KMS-11 (cell line): ENCODE measurements around the gene SELL.
A peak's percentile ranks its signal among the peaks of the same experiment; 100 is the strongest.

Experiments used
- H2AFZ ChIP-seq: fragments of 200-600 bp; sonication (generic); 2 replicates; pipeline ENCODE4 v1.6.1; 2016; ENCODE audit warnings: antibody characterized with exemption, mixed run types, low read depth
- H3K27ac ChIP-seq: fragments of 200-600 bp; sonication (generic); 2 replicates; pipeline ENCODE4 v1.6.1; 2016; ENCODE audit warnings: mild to moderate bottlenecking, mixed run types
- H3K27me3 ChIP-seq: fragments of 200-600 bp; sonication (generic); 2 replicates; pipeline ENCODE4 v1.6.1; 2017; ENCODE audit warnings: mild to moderate bottlenecking, low read depth, mixed run types, moderate library complexity; ENCODE audit not compliant: insufficient read depth
- H3K36me3 ChIP-seq: fragments of 200-600 bp; sonication (generic); 2 replicates; pipeline ENCODE4 v1.6.1; 2017; ENCODE audit warnings: mild to moderate bottlenecking, mixed run types; ENCODE audit not compliant: insufficient read depth
- H3K4me1 ChIP-seq: fragments of 200-600 bp; sonication (generic); 2 replicates; pipeline ENCODE4 v1.6.1; 2016; ENCODE audit warnings: mild to moderate bottlenecking, low read depth, mixed run types; ENCODE audit not compliant: poor library complexity, severe bottlenecking
- H3K4me2 ChIP-seq: fragments of 200-600 bp; sonication (generic); 2 replicates; pipeline ENCODE4 v1.7.0; 2016; ENCODE audit warnings: mild to moderate bottlenecking, mixed run types
- H3K4me3 ChIP-seq: fragments of 200-600 bp; sonication (generic); IDR thresholded peaks from 2 replicates; pipeline ENCODE4 v1.6.1; 2017; ENCODE audit warnings: low read depth, low read length, mixed read lengths; ENCODE audit not compliant: insufficient read depth
- H3K79me2 ChIP-seq: fragments of 200-600 bp; sonication (generic); 2 replicates; pipeline ENCODE4 v1.6.1; 2016; ENCODE audit warnings: low read depth, mixed run types; ENCODE audit not compliant: insufficient read depth
- H3K9ac ChIP-seq: fragments of 200-600 bp; sonication (generic); 2 replicates; pipeline ENCODE4 v1.6.1; 2016; ENCODE audit warnings: mild to moderate bottlenecking, mixed run types
- H4K20me1 ChIP-seq: fragments of 200-600 bp; sonication (generic); 2 replicates; pipeline ENCODE4 v1.6.1; 2016; ENCODE audit warnings: mild to moderate bottlenecking, mixed run types; ENCODE audit not compliant: insufficient read depth
- CTCF ChIP-seq: fragments of 200-600 bp; sonication (generic); conservative IDR thresholded peaks from 2 replicates; pipeline ENCODE4 v1.6.1; 2017; ENCODE audit warnings: low read depth, mild to moderate bottlenecking, antibody characterized with exemption, low read length, moderate library complexity, mixed read lengths

SELL gene

DNA sequence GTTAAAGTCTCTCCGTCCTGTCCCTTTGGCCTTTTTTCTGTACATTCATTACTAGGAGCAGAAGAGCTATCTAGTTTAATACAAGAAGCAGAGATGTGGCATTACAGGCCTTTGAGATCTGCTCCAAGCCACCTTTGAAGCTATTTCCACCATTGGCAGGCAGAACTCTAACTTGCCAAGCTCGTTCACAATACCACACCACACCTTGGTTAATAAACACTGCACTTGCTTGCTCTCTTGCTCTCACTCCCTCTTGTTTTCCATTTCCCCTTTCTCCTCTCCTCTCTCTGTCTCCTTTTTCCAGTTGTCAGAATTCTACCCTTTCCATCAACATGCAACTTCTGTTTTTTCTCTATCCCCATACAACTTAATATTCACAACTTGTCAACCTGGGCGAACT lies 15.4 kb upstream of the SELL start:
- Histone ChIP-seq H3K4me1 (peaks cover 10% of the 10 kb centered on the region), H3K27ac (no peak overlapping the region), H3K79me2 (no peaks in the 10 kb centered on the region), H3K4me3 (no peak overlapping the region), H2AFZ (no peak overlapping the region), H3K27me3 (no peaks in the 10 kb centered on the region), H4K20me1 (no peaks in the 10 kb centered on the region), H3K4me2 (no peak overlapping the region), H3K9ac (no peak overlapping the region), H3K36me3 (no peaks in the 10 kb centered on the region)
- no peak for TF ChIP-seq CTCF

DNA sequence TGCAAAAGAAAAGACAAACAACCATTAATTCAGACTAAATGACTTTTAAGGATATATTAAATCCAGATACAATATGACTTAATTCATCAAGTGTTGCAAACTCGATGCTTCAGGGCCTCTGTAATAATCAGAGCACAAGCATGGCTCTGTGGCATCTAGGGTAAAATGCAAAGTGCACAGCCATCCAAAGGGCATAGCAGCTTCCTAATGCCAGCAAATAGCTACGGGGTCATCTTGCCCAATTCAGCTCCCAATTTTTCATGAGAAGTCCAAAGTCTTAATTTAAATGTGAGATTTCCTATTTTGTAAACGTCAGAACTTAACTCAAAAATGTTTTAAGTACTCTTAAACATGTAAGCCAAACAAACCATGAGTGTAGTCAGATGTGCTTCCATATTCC lies 14.5 kb upstream of the SELL start:
- Histone ChIP-seq H3K4me3 (no peak overlapping the region), H3K4me1 (peaks cover 10% of the 10 kb centered on the region), H3K27me3 (no peaks in the 10 kb centered on the region), H2AFZ (no peak overlapping the region), H3K79me2 (no peaks in the 10 kb centered on the region), H3K9ac (no peak overlapping the region), H3K27ac (no peak overlapping the region), H3K4me2 (no peak overlapping the region), H4K20me1 (no peaks in the 10 kb centered on the region), H3K36me3 (no peaks in the 10 kb centered on the region)
- TF ChIP-seq CTCF, result no peak

DNA sequence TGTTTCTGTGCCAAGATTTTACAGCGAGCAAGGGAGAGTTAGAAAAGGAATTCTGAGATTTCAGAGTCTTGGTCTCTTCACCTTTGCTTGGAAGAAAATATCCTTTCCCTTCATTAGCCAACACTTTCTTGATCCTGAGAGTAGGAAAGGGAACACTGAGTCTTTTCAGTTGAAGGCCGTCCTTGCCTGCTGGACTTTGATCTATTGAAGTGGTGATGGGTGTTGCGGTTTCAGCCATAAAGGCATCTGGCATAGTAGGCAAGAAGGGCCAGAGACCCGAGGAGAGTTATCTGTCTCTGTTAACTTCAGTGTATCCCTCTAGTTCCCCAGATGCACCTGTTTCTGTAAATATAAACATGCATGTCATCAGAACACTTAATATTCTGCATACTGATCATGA lies 12.7 kb upstream of the SELL start:
- no peak for TF ChIP-seq CTCF
- H2AFZ ChIP-seq, result peak overlapping the region; percentile 16; the same call in 1 of the 2 replicates
- no peak overlapping the region for H3K9ac ChIP-seq
- H3K27me3 ChIP-seq, result no peaks in the 10 kb centered on the region
- H4K20me1 ChIP-seq, result no peaks in the 10 kb centered on the region
- no peaks in the 10 kb centered on the region for H3K36me3 ChIP-seq
- H3K4me3 ChIP-seq, result no peak overlapping the region
- peaks cover 10% of the 10 kb centered on the region for H3K4me1 ChIP-seq
- no peaks in the 10 kb centered on the region for H3K79me2 ChIP-seq
- peak overlapping the region; percentile 17; the same call in 1 of the 2 replicates for H3K4me2 ChIP-seq
- H3K27ac ChIP-seq, result no peak overlapping the region

DNA sequence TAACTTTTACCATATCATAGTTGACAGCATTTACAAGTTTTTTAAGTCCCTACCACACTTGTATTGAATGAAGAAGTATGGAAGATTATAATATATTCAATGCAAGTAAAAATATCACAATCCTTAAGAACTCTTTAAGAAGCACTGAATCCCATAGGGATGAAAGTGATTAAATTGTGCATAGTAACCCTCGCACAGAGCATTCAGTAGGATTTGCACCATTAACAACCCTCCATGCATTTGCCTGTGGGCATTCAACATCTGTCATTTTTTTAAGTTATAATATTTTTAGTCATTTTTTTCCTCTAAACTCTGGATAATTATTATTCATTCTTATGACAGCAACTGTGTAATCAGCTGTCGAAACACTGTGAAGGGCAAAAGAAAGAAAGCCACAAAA lies 12.3 kb upstream of the SELL start:
- H3K27me3 ChIP-seq, result no peaks in the 10 kb centered on the region
- H3K4me3 ChIP-seq, result no peak overlapping the region
- H3K4me1 ChIP-seq, result peaks cover 10% of the 10 kb centered on the region
- H3K79me2 ChIP-seq, result no peaks in the 10 kb centered on the region
- peak overlapping the region; percentile 16; the same call in 1 of the 2 replicates for H2AFZ ChIP-seq
- H3K36me3 ChIP-seq, result no peaks in the 10 kb centered on the region
- peak overlapping the region; percentile 17; the same call in 1 of the 2 replicates for H3K4me2 ChIP-seq
- no peak for TF ChIP-seq CTCF
- no peak overlapping the region for H3K27ac ChIP-seq
- no peaks in the 10 kb centered on the region for H4K20me1 ChIP-seq
- H3K9ac ChIP-seq, result no peak overlapping the region
